GM18868 (cell line): ENCODE data around the gene CMAS.
"Not testable (repeated sequence)": the region's sequence is repeated elsewhere in the genome, so short reads cannot be mapped to it uniquely, and the experiment has no call there.

Experiments
- ATAC-seq: cut with Tn5 transposase; IDR thresholded peaks from one replicate; pipeline ENCODE4 v1.9.1; 2021; ENCODE audit warnings: mild to moderate bottlenecking, moderate library complexity; ENCODE audit not compliant: unreplicated experiment

Gene CMAS

GRCh38 chr12:22046968-22047390 lies 961 bp downstream of the CMAS start:
- ATAC-seq, result no peak

- ATAC-seq, result no peak
Observed at GRCh38 chr12:22047494-22047893, 1.5 kb downstream of the CMAS start.

- no peak for ATAC-seq
Observed at GRCh38 chr12:22048351-22049041, 2.5 kb downstream of the CMAS start.

GRCh38 chr12:22050078-22050477 lies 4.1 kb downstream of the CMAS start:
- ATAC-seq, result no peak

- no peak for ATAC-seq
Observed at GRCh38 chr12:22051114-22051698, 5.2 kb downstream of the CMAS start.

- not testable (repeated sequence) for ATAC-seq
Observed at GRCh38 chr12:22052994-22053393, 7.0 kb downstream of the CMAS start.

GRCh38 chr12:22054155-22054554 lies 8.1 kb downstream of the CMAS start:
- no peak for ATAC-seq

GRCh38 chr12:22056607-22057006 lies 10.6 kb downstream of the CMAS start:
- no peak for ATAC-seq

GRCh38 chr12:22059976-22060647 lies 14.1 kb downstream of the CMAS start:
- ATAC-seq, result no peak

- no peak for ATAC-seq
Observed at GRCh38 chr12:22064968-22065367, 18.9 kb downstream of the CMAS start.

GRCh38 chr12:22066310-22066709 lies 20.3 kb downstream of the CMAS start:
- ATAC-seq, result no peak

GRCh38 chr12:22069851-22070250 lies 23.8 kb downstream of the CMAS start:
- ATAC-seq, result no peak

GRCh38 chr12:22082190-22082701 lies 36.2 kb downstream of the CMAS start:
- ATAC-seq, result no peak

- peak; percentile 64 for ATAC-seq
Observed at GRCh38 chr12:22083167-22083566, 37.1 kb downstream of the CMAS start.

- ATAC-seq, result no peak
Observed at GRCh38 chr12:22084852-22085251, 38.8 kb downstream of the CMAS start.

- no peak for ATAC-seq
Observed at GRCh38 chr12:22088886-22089285, 42.9 kb downstream of the CMAS start.

- no peak for ATAC-seq
Observed at GRCh38 chr12:22089486-22089885, 43.5 kb downstream of the CMAS start.

- not testable (repeated sequence) for ATAC-seq
Observed at GRCh38 chr12:22099062-22099461, 53.0 kb downstream of the CMAS start.

GRCh38 chr12:22100958-22101748 lies 55.1 kb downstream of the CMAS start:
- ATAC-seq, result peak; percentile 69

GRCh38 chr12:22101749-22102243 lies 55.8 kb downstream of the CMAS start:
- peak; percentile 59 for ATAC-seq

- ATAC-seq, result no peak
Observed at GRCh38 chr12:22103418-22103817, 57.4 kb downstream of the CMAS start.
